IPS-NIHi7 (cell line): ENCODE data around the gene PPRC1.
"Not testable (repeated sequence)": the region's sequence is repeated elsewhere in the genome, so short reads cannot be mapped to it uniquely, and the experiment has no call there.

ENCODE experiments used
- DNase-seq: peaks from one replicate; pipeline ENCODE4 v3.0.0; 2012; ENCODE audit warnings: mixed read lengths; ENCODE audit errors: extremely low spot score

The PPRC1 gene

DNA sequence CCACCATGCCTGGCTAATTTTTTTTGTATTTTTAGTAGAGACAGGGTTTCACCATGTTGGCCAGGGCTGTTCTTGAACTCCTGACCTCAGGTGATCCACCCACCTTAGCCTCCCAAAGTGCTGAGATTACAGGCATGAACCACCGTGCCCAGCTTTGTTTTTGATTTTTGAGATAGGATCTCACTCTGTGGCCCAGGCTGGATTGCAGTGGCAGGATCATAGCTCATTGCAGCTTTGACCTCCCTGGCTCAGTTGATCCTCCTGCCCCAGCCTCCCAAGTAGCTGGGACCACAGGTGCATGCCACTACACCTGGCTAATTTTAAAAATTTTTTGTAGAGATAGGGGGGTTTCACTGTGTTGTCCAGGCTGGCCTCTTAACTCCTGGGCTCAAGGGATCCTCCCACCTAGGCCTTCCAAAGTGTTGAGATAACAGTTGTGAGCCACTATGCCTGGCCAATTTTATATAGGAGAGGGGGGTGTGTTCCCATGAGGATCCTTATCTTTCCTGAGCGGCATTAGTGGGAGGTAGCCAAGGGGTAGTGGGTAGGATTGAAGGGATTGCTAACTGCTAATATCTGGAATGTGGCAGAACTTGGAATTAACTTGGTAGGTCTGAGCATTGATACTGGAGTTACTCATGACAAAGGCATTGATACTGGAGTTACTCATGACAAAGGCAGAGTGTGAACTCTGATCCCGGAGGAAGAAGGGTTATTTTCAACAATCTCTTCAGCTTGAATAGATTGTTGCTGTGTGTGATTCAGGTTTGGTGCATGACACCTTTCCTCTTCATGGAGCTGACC lies 18.3 kb downstream of the PPRC1 start:
- no peak for DNase-seq

DNA sequence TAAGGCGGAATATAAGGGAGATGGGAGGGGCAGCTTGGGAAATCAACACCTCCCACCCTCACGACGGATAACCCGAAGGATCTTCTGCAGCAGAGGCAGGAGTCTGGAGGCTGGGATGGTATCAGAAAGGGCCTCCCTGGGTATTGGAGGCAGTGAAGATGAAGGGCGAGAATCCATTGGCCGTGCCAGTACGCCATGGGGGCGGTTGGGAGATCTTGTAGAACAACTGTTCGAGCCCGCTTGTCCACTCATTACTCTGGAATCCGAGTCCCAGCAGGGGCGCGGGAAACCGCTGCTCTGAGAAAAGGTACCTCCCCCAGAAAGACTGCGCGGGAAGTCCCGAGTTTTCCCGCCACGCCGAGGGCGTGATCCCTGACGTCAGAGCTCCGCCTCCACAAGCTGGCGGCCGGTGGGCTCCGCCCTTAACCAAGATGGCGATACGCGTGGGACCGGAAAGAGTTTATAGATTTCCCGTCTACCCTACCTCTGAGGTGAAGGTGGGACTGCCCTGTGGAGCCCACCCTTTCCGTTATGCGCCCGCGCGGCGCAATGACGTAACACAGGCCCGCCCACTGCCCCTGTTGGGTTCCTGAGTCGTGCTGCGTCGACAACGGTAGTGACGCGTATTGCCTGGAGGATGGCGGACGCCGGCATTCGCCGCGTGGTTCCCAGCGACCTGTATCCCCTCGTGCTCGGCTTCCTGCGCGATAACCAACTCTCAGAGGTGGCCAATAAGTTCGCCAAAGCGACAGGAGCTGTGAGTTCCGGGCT lies 19.1 kb downstream of the PPRC1 start, which contains the start of gene NOLC1:
TSS of gene NOLC1 (plus strand) at position 616 of the 771 bp plus-strand sequence. CDS start at position 638, 22 bp downstream.
- peak; percentile 95 for DNase-seq

DNA sequence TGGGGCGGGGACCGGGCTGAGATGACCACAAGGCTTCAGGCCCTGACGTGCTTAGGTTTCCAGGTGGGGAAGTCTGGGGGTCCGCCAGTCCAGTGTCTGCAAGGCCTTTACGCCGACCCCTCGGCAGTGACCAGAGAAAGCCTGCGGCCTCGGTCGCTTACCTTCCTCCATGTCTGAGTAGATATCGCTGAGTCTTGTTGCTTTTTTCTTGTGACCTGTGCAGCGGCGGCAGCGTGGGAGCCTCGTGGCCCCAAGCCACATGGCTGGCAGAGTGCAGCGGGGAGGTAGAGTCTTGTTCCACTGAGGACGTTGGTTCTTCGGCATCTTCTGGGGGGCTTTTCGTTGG lies 19.7 kb downstream of the PPRC1 start:
- DNase-seq, result no peak

DNA sequence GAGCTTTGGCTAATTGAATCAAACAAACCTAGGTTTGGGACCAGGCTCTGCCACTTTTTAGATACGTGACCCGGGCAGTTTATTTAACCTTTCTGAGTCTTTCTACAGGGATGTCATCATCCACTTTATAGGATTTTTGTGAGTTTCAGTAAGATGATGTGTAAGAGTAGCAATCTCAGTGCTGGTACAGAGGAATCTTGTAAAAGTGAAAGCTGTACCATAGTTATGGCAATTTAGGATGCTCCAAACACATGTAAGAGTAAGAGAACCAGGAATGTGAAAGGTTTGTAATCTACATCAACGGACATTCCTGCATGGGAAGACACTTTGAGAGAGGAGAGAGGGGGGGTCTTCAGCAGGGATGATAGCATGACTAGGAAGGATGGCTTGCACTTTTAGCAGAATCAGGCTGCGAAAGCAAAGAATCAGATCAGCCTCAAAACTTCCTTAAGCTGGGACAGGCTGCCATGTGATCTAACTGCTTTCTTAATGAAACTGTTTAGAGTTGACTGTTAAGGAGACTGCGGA lies 20.3 kb downstream of the PPRC1 start:
- DNase-seq, result no peak

DNA sequence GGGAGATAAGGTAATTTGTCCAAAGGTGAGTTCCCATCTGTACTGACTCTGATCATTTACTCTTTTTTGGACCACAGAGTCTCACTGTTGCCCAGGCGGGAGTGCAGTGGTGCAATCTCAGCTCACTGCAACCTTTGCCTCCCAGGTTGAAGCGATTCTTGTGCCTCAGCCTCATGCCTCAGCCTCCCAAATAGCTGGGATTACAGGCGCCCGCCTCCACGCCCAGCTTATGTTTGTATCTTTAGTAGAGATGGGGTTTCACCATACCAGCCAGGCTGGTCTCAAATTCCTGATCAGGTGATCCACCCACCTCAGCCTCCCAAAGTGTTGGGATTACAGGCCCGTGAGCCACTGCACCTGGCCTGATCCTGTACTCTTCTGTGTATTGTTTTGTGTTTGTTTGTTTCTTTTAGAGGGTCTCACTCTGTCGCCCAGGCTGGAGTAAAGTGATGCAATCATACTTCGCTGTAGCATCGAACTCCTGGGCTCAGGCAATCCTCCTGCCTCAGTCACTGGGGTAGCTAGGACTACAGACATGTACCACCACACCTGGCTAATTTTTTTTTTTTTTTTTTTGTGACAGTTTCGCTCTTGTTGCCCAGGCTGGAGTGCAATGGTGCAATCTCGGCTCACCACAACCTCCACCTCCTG lies 21.8 kb downstream of the PPRC1 start:
- no peak for DNase-seq

DNA sequence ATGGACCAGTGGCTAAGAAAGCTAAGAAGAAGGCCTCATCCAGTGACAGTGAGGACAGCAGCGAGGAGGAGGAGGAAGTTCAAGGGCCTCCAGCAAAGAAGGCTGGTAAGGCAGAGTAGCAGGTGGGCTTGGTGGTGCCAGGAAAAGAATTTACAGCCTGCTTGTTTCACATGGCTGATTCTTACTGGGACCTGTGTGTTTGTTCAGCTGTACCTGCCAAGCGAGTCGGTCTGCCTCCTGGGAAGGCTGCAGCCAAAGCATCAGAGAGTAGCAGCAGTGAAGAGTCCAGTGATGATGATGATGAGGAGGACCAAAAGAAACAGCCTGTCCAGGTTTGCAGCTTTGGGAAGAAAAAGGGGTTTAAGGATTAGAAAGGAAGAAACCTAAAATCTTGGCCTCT lies 24.4 kb downstream of the PPRC1 start:
- no peak for DNase-seq

DNA sequence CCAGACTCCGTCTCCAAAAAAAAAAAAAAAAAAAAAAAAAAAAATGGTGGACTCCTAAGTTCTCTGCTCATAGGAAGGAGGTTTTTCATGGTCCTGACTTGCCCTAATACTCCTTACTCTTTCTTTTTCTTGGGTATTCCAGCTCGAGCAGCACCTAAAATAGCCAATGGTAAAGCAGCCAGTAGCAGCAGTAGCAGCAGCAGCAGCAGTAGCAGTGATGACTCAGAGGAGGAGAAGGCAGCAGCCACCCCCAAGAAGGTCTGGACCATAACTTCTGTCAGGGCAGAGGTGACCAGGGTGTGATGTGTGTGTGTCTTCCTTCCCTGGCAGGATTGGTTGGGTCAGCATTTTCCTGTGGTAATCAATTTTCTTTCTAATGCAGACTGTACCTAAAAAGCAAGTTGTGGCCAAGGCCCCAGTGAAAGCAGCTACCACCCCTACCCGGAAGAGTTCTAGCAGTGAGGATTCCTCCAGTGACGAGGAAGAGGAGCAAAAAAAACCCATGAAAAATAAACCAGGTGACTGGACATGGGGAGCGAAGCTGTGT lies 26.3 kb downstream of the PPRC1 start:
- DNase-seq, result no peak

DNA sequence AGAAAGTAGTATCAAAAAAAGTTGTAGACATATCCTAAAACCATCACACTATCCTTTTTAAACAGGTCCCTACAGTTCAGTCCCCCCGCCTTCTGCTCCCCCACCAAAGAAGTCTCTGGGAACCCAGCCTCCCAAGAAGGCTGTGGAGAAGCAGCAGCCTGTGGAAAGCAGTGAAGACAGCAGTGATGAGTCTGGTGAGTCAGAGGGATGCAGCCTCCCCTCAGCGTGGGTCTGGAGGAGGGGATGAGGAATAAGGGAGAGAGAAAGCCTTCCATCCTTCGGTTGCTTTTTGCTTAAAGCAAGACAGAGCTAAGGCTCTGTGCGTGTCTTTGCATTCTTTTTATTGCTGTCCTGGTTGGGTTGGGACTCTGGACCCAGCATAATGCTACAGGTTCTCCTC lies 27.0 kb downstream of the PPRC1 start:
- DNase-seq, result no peak

DNA sequence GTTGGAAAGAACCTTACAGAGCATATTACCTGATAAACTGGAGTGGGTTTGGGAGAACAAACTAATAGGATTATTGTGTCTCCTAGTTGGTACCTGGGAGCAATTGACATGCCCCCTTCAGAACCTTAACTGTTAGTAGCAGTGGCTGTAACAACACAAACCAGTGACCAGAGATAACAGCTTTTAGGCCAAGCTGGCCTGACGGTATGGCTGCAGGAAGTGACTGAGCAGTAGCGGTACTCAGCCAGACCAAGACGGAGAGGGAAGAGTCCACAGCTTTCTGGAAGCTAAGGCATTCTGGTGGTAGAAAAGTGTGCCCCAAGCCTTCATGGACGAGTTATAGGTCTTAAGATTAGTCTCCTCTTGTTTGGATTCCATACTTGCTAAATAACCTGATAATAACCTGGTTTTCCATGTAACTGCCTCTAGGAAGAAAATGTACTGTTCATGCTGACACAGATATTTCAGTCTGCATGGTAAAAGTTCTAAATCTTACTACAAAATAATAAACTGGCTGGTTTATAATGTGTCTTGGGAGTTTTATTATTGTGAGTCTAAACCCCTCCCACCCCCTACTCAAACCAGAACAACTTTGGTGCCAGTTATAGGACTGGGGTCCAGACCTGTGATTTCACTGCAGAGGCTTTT lies 30.6 kb downstream of the PPRC1 start:
- DNase-seq, result no peak

DNA sequence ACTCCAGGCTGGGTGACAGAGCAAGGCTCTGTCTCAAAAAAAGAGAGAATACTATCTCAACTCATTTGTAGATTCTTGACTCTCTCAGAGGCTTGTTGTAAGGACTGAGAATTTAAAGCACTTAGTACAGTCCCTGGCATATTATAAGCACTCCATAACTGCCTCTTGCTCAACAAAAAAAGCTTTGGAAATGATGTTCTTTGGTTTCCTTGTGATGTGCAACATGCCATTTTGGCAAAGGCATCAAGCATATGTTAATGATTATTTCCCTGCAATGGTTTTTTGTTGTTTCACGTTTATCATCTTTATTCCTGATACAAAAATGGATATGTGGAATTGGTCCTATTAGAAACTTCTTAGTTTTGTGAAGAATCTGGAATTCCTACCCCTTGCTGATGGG lies 35.0 kb downstream of the PPRC1 start:
- DNase-seq, result no peak

DNA sequence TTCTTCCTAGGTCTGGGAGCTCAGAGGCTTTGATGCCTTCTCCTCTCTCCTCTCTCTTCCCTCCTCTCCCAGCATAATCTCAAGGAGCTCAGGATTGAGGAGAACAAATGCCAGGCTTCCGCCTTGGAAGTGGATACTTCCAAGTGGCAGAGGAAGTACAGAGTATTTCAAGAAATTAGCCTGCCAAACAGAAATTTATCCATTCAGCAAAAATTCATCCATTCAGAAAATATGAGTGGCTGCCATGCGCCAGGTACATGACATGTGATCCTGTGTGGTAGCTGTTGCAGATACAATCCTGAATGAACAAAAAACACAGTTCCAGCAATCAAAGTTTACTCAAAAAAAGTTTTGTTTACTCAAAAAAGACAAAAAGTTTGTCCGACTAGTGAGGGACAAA lies 37.8 kb downstream of the PPRC1 start:
- no peak for DNase-seq

DNA sequence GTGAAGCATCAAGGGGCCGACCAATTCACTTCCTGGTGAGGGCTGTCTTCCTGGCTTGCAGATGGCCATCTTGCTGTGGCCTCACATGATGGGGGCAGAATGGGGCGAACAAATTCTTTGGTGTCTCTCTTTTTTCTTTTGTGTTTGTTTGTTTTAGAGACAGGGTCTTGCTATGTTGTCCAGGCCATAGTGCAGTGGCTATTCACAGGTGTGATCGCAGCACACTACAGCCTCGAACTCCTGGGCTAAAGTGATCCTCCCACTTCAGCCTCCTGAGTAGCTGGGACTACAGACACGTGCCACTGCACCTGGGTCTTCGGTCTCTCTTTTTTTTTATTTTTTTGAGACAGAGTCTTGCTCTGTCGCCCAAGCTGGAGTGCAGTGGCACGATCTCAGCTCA lies 39.4 kb downstream of the PPRC1 start:
- no peak for DNase-seq

DNA sequence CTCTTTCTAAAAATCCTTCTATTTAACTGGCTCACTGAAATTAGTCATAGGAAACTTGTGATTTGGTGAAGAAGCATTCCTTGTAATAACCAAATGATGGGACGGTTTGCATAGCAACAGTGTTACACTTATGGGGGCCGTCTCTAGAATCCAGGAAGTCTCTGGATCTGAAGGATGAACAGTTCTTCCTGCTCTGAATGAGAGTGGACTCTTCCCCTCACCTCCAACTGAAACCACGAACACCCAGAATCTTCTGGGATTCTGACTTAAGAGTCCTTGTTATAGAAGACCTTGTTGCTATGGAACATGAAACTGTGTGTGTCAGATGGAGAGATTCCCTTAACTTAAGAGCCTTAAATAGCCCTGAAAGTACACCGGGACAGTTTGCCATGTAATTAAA lies 42.6 kb downstream of the PPRC1 start:
- DNase-seq, result no peak

DNA sequence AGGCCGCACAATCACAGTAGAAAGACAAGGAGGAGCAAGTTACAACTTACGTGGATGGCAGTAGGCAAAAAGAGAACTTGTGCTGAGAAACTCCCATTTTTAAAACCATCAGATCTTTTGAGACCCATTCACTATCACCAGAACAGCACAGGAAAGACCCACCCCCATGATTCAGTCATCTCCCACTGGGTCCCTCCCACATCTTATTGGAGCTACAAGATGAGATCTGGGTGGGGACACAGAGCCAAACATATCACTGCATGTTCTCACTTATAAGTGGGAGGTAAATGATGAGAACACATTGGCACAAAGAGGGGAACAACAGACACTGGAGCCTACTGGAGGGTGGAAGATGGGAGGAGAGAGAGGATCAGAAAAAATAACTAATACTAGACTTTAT lies 51.8 kb downstream of the PPRC1 start:
- no peak for DNase-seq

DNA sequence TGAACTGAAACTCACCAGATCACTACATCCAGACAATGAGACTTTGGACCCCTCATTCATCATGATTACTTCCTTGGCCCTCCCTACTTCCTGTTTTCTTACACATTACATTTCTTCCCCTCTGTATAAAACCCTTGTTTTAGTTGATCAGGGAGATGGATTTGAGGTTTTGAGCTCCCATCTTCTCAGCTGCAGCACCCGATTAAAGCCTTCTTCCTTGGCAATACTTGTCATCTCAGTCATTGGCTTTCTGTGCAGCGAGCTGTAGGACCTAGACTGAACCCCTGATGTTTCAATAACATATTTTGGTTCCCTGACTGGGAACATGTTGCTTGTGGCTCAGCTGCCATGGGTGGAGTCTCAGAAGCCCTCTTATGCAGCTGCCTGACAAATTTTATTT lies 52.4 kb downstream of the PPRC1 start:
- DNase-seq, result no peak

DNA sequence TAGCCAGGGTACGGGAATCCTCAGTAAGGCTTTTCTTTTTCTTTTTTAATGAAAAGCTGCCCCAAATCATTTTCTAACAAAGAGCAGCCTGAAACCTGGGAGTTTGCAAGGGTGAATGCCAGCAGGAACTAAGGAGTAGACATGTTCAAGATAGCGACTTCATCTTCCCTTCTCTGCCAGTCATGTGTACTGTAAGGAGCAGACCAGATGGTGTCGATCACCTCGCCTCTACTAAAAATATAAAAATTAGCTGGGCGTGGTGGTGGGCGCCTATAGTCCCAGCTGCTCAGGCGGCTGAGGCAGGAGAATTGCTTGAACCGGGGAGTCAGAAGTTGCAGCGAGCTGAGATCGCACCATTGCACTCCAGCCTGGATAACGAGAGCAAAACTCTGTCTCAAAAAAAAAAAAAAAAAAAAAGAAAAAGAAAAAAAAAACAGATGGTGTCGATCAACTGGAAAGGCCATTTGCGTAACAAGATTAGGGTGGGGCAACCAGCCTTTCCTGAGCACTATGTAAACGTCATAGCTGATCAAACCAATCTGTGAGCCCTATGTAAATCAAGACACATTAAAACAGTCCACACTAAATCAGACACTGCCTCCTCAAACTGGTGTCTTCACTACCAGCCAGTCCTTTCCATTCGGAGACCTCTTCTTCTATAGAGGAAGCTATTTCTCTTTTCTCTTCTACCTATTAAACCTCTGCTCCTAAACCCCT lies 53.1 kb downstream of the PPRC1 start:
- no peak for DNase-seq

DNA sequence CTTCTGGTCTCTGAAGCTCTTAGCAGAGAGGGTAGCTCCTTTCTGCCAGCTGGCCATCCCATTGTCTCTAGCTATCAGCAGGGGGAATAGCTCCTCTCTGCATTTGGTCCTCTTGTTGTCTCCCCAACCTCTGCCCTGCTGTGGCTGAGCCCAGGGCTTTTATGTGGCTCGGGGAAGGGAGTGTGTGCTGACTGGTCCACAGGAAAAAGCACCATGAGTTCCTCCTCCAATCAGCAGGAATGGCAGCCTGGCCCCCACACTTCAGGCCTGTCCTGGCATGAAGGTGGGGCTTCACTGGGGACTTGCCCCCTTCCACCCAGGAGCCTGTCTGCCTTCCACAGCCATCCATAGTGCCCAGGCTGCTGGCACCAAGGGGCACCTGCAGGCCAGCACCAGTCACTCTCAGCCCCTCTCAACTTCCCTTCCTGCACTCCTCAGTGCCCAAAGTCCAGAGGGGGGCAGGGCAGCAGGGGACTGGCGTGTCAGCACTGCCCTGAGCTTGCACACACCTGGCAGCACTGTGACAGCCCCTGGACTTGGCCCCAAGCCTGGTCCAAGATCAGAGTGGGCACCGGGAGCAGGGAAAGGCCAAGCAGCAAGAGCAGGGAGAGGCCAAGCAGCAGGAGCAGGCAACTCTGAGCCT lies 55.6 kb downstream of the PPRC1 start:
- DNase-seq, result no peak

DNA sequence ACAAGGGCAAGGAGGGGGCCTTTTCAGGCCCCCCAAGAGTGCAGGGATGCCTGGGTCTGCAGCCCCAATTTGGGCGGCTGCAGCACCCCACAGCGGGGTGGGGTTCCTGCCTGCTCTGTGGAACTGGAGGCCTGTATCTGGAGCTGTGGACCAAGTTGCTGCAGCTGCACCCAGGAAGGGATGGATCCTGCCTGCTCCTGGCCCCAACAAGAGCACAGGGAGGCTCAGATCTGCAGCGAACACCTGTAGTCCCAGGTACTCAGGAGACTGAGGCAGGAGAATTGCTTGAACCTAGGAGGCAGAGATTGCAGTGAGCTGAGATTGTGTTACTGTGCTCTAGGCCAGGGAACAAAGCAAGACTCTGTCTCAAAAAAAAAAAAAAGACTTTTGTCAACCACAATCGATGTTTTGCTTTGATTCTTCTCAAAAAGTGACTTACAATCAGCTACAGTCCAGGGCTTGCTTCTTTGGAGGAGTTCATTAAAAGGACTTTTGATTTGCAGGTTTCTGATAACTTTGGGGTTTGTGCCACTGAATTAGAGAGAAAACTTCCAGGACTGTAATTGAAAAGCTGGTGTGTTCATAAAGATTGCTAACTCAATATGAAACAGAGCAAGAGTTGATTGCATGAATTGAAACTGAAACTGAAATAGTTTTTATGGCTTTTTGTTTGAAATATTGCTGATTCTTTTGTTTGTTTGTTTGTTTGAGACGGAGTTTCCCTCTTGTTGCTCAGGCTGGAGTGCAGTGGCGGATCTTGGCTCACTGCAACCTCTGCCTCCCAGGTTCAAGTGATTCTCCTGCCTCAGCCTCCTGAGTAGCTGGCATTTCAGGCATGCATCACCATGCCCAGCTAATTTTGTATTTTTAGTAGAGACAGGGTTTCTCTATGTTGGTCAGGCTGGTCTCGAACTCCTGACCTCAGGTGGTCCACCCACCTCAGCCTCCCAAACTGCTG lies 56.4 kb downstream of the PPRC1 start:
- not testable (repeated sequence) for DNase-seq

DNA sequence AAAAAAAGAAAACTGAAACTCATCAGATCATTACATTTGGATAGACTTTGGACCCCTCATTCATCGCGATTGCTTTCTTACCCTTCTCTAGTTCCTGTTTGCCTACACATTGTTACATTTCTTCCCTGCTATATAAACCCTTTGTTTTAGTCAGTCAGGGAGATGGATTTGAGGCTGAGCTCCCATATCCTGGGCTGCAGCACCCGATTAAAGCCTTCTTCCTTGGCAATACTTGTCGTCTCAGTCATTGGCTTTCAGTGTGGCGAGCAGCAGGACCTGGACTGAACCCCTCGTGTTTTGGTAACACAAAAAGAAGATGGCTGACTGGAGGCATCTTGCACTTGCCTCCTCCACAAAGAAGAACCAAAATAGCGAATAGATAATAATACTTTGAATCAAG lies 59.1 kb downstream of the PPRC1 start:
- DNase-seq, result no peak
